Forelimb muscle (tissue), 1 donor: Measurements from ENCODE around the gene SPNS3. TPM values are rescaled to one million over a fixed set of nuclear protein-coding genes. Genes with fewer than 3 reads are reported as not detected.

Source experiments
- DNase-seq: peaks from one replicate; pipeline ENCODE4 v3.0.0-alpha.2; 2013; ENCODE audit warnings: low read depth
- polyA plus RNA-seq: library from polyadenylated mRNA; unstranded; fragments of 120-200 nt; gene quantifications from one replicate; pipeline ENCODE4 v1.2.1, GENCODE V29; 2013; ENCODE audit not compliant: insufficient read length

SPNS3 gene
- polyA plus RNA-seq, 1 donor = 0.61 TPM

- no peak for DNase-seq
These were observed 95.9 kb downstream of the SPNS3 start for GRCh38 chr17:4529533-4530152.

- no peak for DNase-seq
These were observed 97.3 kb downstream of the SPNS3 start for GRCh38 chr17:4530799-4531730.

- DNase-seq = no peak
These were observed 98.4 kb downstream of the SPNS3 start for GRCh38 chr17:4531988-4532736.

GRCh38 chr17:4532860-4533522 lies 99.3 kb downstream of the SPNS3 start:
- DNase-seq = no peak

- no peak for DNase-seq
These were observed 100.1 kb downstream of the SPNS3 start for GRCh38 chr17:4533523-4534504.

GRCh38 chr17:4534515-4534914 lies 100.8 kb downstream of the SPNS3 start:
- DNase-seq = no peak

- DNase-seq = no peak
These were observed 101.4 kb downstream of the SPNS3 start for GRCh38 chr17:4534928-4535666.

- DNase-seq = no peak
These were observed 102.0 kb downstream of the SPNS3 start for GRCh38 chr17:4535667-4536258.

- DNase-seq = no peak
These were observed 102.6 kb downstream of the SPNS3 start for GRCh38 chr17:4536259-4536741.

GRCh38 chr17:4536742-4537411 lies 103.1 kb downstream of the SPNS3 start:
- no peak for DNase-seq

Other genes starting within 250 kb of the SPNS3 start
- 27.6 TPM for gene ANKFY1, start 170.0 kb upstream of the SPNS3 start, polyA plus RNA-seq
- 79.1 TPM for gene UBE2G1, start 67.3 kb upstream of the SPNS3 start, polyA plus RNA-seq
- gene SPNS2, start 64.9 kb downstream of the SPNS3 start, polyA plus RNA-seq = 7.1 TPM
- gene MYBBP1A, start 121.4 kb downstream of the SPNS3 start, polyA plus RNA-seq = 28.3 TPM
- 0.18 TPM for gene GGT6, start 126.6 kb downstream of the SPNS3 start, polyA plus RNA-seq
- gene SMTNL2, start 150.6 kb downstream of the SPNS3 start, polyA plus RNA-seq = 163 TPM
- gene ALOX15, start 207.7 kb downstream of the SPNS3 start, polyA plus RNA-seq = 0.40 TPM